Fibroblast of pulmonary artery (primary cell): Measurements from ENCODE around the gene UGT1A10.

Source experiments
- DNase-seq: peaks from one replicate; pipeline ENCODE4 v3.0.0-alpha.2; 2010; ENCODE audit warnings: low read depth
- H3K4me3 ChIP-seq: replicated peaks from 2 replicates; pipeline ENCODE4 v1.5.1; 2011; ENCODE audit warnings: low read depth, mild to moderate bottlenecking, control low read depth, low read length, moderate library complexity
- TF ChIP-seq, protein P1 (sequence below): IDR thresholded peaks from 2 replicates; pipeline ENCODE4 v1.5.1; 2011; ENCODE audit warnings: mild to moderate bottlenecking, control low read depth, low read length, inconsistent platforms; ENCODE audit errors: missing control alignments

The UGT1A10 gene

DNA sequence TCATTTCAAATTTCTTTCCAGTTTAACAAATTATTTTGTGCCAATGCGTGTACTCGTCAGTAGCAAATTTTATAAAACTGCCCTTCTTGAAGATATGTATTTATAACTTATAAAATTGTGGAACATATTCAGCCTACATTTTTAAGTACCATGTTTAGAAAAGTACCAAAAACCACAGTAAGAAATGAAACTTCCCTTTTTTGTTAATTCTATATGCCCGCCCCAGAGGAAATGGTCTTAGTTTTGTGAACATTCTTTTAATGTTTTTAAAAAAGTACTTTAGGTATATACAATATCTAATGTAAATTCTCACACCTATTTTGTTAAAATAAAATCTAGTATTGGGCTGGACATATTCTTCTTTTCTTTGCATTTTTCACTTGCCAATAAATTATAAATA lies 36.6 kb downstream of the UGT1A10 start:
- TF ChIP-seq, protein P1, sequence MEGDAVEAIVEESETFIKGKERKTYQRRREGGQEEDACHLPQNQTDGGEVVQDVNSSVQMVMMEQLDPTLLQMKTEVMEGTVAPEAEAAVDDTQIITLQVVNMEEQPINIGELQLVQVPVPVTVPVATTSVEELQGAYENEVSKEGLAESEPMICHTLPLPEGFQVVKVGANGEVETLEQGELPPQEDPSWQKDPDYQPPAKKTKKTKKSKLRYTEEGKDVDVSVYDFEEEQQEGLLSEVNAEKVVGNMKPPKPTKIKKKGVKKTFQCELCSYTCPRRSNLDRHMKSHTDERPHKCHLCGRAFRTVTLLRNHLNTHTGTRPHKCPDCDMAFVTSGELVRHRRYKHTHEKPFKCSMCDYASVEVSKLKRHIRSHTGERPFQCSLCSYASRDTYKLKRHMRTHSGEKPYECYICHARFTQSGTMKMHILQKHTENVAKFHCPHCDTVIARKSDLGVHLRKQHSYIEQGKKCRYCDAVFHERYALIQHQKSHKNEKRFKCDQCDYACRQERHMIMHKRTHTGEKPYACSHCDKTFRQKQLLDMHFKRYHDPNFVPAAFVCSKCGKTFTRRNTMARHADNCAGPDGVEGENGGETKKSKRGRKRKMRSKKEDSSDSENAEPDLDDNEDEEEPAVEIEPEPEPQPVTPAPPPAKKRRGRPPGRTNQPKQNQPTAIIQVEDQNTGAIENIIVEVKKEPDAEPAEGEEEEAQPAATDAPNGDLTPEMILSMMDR, result no peak
- H3K4me3 ChIP-seq, result no peak overlapping the region
- DNase-seq, result no peak

DNA sequence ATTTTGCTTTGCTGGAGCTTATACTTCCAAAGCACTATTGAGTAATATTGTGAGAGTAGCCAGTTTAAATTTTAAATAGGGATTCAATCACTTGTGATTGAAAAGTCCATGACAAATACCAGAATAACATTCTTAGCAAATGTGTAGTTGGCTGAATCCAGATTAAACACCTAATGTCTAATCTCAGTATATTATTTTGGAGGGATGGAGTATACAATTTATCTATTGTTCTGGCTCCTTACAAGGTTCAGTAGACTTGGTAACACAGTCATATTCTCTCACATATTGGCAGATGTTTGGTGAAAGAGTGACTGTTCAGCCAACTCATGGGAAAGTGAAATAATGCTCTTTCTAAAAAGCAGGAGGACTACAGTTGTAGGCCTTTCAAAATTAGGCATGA lies 37.6 kb downstream of the UGT1A10 start:
- H3K4me3 ChIP-seq, result no peak overlapping the region
- TF ChIP-seq, protein P1, result no peak

DNA sequence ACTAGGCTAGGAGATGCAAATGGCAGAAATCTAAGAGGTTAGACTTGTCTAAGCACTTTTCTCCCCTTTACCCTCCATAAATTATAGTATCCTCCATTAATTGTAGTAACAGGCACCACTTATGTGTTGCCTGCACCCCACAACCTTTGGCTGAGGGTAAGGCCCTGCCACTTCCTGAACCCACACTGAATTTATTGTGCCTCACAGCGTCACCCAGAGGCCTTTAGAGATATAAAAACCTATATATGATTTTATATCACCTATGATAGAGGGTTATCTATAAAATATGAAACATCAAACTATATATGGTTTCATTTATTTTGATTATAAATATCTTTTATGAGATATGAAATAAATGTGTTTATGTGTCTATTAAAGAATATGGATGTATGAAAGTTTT lies 38.1 kb downstream of the UGT1A10 start:
- DNase-seq, result no peak
- H3K4me3 ChIP-seq, result no peak overlapping the region
- TF ChIP-seq, protein P1, result no peak

More for the DNA sequence above, 37.6 kb downstream of the UGT1A10 start:
- DNase-seq, result no peak

DNA sequence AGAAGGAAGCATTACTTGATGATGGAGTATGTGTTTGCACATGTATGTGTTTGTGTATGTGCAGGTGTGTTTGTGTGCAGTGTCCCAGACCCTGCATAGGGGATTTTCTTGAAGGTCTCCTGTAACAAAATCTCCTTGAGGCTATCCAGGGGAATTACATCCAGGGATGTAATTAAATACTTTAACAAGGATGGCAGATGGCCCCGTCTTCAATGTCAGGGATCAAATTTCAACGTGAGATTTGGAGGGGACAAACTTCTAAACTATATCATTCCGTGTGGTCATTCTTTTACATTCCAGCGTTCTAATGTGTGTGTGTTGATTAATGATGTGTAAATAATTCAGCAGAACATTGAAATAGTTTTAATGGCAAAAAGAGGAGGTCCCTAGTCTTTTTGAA lies 38.7 kb downstream of the UGT1A10 start:
- TF ChIP-seq, protein P1, result no peak
- DNase-seq, result no peak
- no peak overlapping the region for H3K4me3 ChIP-seq

DNA sequence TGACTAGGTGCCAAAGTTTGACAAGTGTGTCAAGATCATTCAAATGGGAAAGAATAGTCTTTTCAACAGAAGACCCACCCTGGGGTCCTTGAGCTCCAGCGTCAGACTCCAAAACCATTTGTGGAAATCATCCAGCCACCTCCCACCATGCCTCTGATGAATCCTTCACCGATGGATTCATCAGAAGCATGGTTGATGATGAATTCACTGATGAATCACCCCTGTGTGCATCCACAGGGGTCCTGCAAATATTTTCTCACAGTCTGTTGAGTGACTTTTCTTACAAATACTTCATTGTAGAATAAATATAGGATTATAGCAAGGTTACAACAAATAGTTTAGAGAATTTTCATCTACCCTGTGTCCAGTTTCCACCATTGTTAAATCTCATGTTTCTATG lies 39.8 kb downstream of the UGT1A10 start:
- TF ChIP-seq, protein P1, result no peak
- H3K4me3 ChIP-seq, result no peak overlapping the region
- DNase-seq, result no peak

DNA sequence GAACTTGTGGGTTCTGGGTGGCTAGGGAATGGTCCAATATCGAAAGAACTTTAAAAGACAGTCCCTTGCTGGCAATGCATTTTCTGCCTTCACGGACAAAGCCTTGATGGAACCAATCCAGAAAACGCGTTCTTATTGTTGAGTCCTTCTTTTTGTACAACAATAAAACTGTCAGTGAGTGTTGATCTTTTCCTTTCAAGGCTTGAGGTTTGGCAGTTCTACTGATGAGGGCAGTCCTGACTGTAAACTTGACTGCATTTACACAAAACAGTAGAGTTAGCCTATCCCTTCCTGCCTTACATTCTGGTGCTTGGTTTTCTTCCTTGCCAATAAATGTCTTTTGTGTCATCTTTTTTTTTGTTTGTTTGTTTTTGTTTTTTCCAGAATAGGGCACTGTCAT lies 42.9 kb downstream of the UGT1A10 start:
- DNase-seq, result no peak
- TF ChIP-seq, protein P1, result no peak
- H3K4me3 ChIP-seq, result no peak overlapping the region

DNA sequence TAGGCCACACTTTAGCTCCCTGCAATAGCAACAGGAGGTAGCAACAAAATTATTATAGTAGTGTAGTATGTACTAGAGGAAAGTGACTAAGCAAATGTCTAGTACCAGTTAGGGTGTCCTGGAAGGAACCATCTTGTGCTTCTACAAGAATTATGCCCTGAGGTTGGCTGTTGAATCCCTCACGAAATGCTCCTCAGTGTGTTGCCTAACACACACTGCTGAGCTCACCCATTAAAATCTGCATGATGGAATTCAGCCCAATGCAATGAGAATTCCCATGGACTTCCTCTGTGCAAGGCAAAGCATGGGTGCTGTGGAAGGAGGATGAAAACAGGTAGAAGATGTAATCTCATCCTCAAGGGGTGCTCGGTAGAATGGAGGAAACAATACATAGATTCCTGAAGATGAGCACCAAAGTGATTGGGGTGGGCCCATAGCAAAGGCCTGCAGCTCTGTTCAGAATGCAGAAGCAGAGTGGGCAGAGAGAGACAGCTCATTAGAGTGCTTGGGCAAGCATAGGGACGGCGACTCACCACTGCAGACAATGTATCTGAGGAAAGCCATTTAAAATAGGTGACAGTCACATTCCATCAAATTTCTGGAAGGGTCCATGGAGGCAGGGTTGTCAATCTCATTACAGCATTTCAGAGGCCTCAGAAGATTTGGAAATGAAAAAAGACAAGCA lies 44.3 kb downstream of the UGT1A10 start:
- no peak for DNase-seq
- no peak overlapping the region for H3K4me3 ChIP-seq
- TF ChIP-seq, protein P1, result no peak
